Measurements from ENCODE around the gene PIF1.

GRCh38 chr15:64804619-64805018 lies 20.8 kb downstream of the PIF1 start:
- no peak for TF ChIP-seq ARNT (IDR thresholded peaks at IDR 0.05)
- TF ChIP-seq PKNOX1 (IDR thresholded peaks at IDR 0.05) = no peak
- TF ChIP-seq SP1 (IDR thresholded peaks at IDR 0.05) = no peak
- no peak for TF ChIP-seq NFRKB (IDR thresholded peaks at IDR 0.05)
- TF ChIP-seq BHLHE40 (IDR thresholded peaks at IDR 0.05; ENCODE audit: borderline replicate concordance) = no peak
